GM12878 (cell line): ENCODE measurements around the gene DST. TPM values are rescaled to one million over a fixed set of nuclear protein-coding genes. Genes with fewer than 3 reads are reported as not detected.

ENCODE experiments used
- ATAC-seq: fragments of 200-7000 bp; cut with Tn5 transposase; 3 replicates; pipeline ENCODE4 v1.9.1; 2020; ENCODE audit warnings: mild to moderate bottlenecking, moderate library complexity
- BruUV-seq: library from RNA; stranded (reverse); fragments of 400-500 nt; replicated peaks from 2 replicates; lab custom pipeline; 2021; lab: Mats Ljungman, UMichigan
- CTCF ChIA-PET: fragments of 300-600 bp; sonication (Branson Sonifier 250); formaldehyde crosslinking; extraction: SDS; loops from one replicate; lab custom pipeline; 2021; ENCODE audit warnings: inconsistent platforms; lab: Yijun Ruan, JAX
- POLR2A ChIA-PET: fragments of 350-600 bp; formaldehyde crosslinking; extraction: SDS; loops from one replicate; lab custom pipeline; 2021; ENCODE audit warnings: inconsistent platforms; lab: Charles Lee
- RAD21 ChIA-PET: fragments of 300-600 bp; sonication (Branson Sonifier 250); formaldehyde crosslinking; loops from one replicate; lab custom pipeline; 2023; ENCODE audit warnings: antibody characterized with exemption; ENCODE audit not compliant: unreplicated experiment; lab: Charles Lee
- SMC1A ChIA-PET: fragments of 300-600 bp; sonication (Branson Sonifier 250); formaldehyde crosslinking; loops from one replicate; lab custom pipeline; 2023; ENCODE audit not compliant: unreplicated experiment, uncharacterized antibody; lab: Charles Lee
- DNase-seq: peaks from one replicate; pipeline ENCODE4 v3.0.0-alpha.2; 2011; ENCODE audit warnings: low read depth, low spot score
- FAIRE-seq: peaks from 3 replicates; lab custom pipeline; 2011; peaks lifted over from hg19 to GRCh38; lab: Jason Lieb, UNC
- H2AFZ ChIP-seq: 2 replicates; pipeline ENCODE4 v1.6.0; 2011; ENCODE audit warnings: low read depth, low read length, control low read depth; ENCODE audit not compliant: control insufficient read depth
- H3K27ac ChIP-seq: 2 replicates; pipeline ENCODE4 v1.5.1; 2011; ENCODE audit warnings: control low read depth; ENCODE audit not compliant: control insufficient read depth, insufficient read depth
- H3K27me3 ChIP-seq, 2 experiments: replicated peaks in 1 of 2; 2 replicates each; pipeline versions ENCODE4 v1.6.0 to v1.6.1; 2011; ENCODE audit warnings: low read length in 1 of 2; ENCODE audit not compliant: control insufficient read depth in 2 of 2, insufficient read depth in 2 of 2
- H3K36me3 ChIP-seq, 2 experiments: 2 replicates each; pipeline ENCODE4 v1.5.1; 2011; ENCODE audit warnings: low read length in 1 of 2; ENCODE audit not compliant: control insufficient read depth in 2 of 2, insufficient read depth in 2 of 2
- H3K4me1 ChIP-seq: 2 replicates; pipeline ENCODE4 v1.6.1; 2011; ENCODE audit warnings: mild to moderate bottlenecking, low read length, moderate library complexity, mixed read lengths; ENCODE audit not compliant: control insufficient read depth, insufficient read depth
- H3K4me2 ChIP-seq: 2 replicates; pipeline ENCODE4 v1.6.0; 2011; ENCODE audit warnings: control low read depth; ENCODE audit not compliant: control insufficient read depth, insufficient read depth
- H3K4me3 ChIP-seq: fragments of 200-600 bp; sonication (generic); 2 replicates; pipeline ENCODE4 v1.5.1; 2016
- H3K79me2 ChIP-seq: 2 replicates; pipeline ENCODE4 v1.6.0; 2011; ENCODE audit warnings: low read length; ENCODE audit not compliant: control insufficient read depth, insufficient read depth
- H3K9ac ChIP-seq: 2 replicates; pipeline ENCODE4 v1.8.0; 2011; ENCODE audit warnings: low read length, control low read depth, mixed read lengths; ENCODE audit not compliant: control insufficient read depth, insufficient read depth
- H3K9me3 ChIP-seq: replicated peaks from 3 replicates; pipeline ENCODE4 v1.5.1; 2011; ENCODE audit warnings: mild to moderate bottlenecking, low read length; ENCODE audit not compliant: control insufficient read depth, insufficient read depth
- H4K20me1 ChIP-seq: 2 replicates; pipeline ENCODE4 v1.6.0; 2011; ENCODE audit not compliant: control insufficient read depth, insufficient read depth
- BACH1 ChIP-seq: fragments of 450-650 bp; IDR thresholded peaks from 2 replicates; pipeline ENCODE4 v1.6.1; 2017; ENCODE audit warnings: mild to moderate bottlenecking, borderline replicate concordance
- E4F1 ChIP-seq: fragments of 450-650 bp; IDR thresholded peaks from 2 replicates; pipeline ENCODE4 v1.6.1; 2018; ENCODE audit warnings: borderline replicate concordance, mild to moderate bottlenecking; ENCODE audit not compliant: partially characterized antibody
- EGR1 ChIP-seq, 2 experiments: IDR thresholded peaks; 1 replicate in 1 of 2; 2 replicates in 1 of 2; pipeline ENCODE4 v1.6.1; 2011 to 2012; ENCODE audit warnings: low read depth in 2 of 2, low read length in 2 of 2, borderline replicate concordance in 1 of 2, mild to moderate bottlenecking in 1 of 2, moderate library complexity in 1 of 2
- HDAC2 ChIP-seq: fragments of 200-600 bp; sonication (generic); IDR thresholded peaks from 2 replicates; pipeline ENCODE4 v1.6.1; 2017
- PAX5 ChIP-seq: IDR thresholded peaks from 2 replicates; pipeline ENCODE4 v1.6.1; 2011; ENCODE audit warnings: low read depth, low read length, borderline replicate concordance
- WGBS: methylation state at CpG from one replicate; pipeline ENCODE4 v1.1.6; 2016; ENCODE audit warnings: low lambda C conversion rate; ENCODE audit not compliant: insufficient replicate concordance, insufficient coverage; ENCODE audit errors: missing lambda C conversion rate; 5-methylcytosine and 5-hydroxymethylcytosine counted together
- in situ Hi-C: fragments of 300-500 bp; cut with MboI; formaldehyde crosslinking; loops from 9 replicates; pipeline ENCODE4 v1.14.3; 2018; ENCODE audit warnings: mixed read lengths
- intact Hi-C: fragments of 100-400 bp; cut with micrococcal nuclease; formaldehyde crosslinking; loops from one replicate; pipeline ENCODE4 v1.14.2; 2022; ENCODE audit not compliant: unreplicated experiment
- polyA plus RNA-seq, 11 experiments: library from polyadenylated mRNA; depleted of rRNA in 4 of 11; unstranded in 6 of 11; stranded (reverse) in 5 of 11; fragments of >200 nt; fragmentation: Nextera tagmentation in 4 of 11; fragmentation: Illumina TruSeq in 1 of 11; extraction: Ambion mirVana in 4 of 11; extraction: Trizol in 1 of 11; gene quantifications; 1 replicate in 1 of 11; 2 replicates in 10 of 11; pipeline versions ENCODE4 v1.2.1 to v1.2.3, GENCODE V29; 2011 to 2016; ENCODE audit warnings: inconsistent platforms in 2 of 11, missing spikeins in 2 of 11, low read depth in 1 of 11
- total RNA-seq, 4 experiments: library from RNA; depleted of rRNA in 3 of 4; stranded (reverse); fragments of >200 nt in 3 of 4; fragmentation: Illumina TruSeq in 1 of 4; extraction: Trizol in 1 of 4; gene quantifications; 2 replicates each; pipeline versions ENCODE4 v1.2.1 to v1.2.3, GENCODE V29; 2013 to 2021

DST gene
- total and polyA plus RNA-seq, 10 of the 15 experiments (the other 5 are each of a cell fraction or from before 2014, with no cell fraction given) = 32.1 to 156 (median 75.0) TPM

- ChIA-PET RAD21 (interaction anchor here (1.9 kb wide), 1 partner anchor 18 kb away, joined by 7 read pairs; no protein-coding TSS in a partner anchor), POLR2A (no interaction called here), SMC1A (interaction anchor here (0.7 to 2.0 kb wide), 8 partner anchors 12 to 277 kb away, joined by 3 to 8 read pairs (median 3); no protein-coding TSS in a partner anchor), CTCF (interaction anchor here (0.5 to 4.6 kb wide), 7 partner anchors 19 to 897 kb away, joined by 3 to 39 read pairs (median 3); no protein-coding TSS in a partner anchor)
- H3K27ac ChIP-seq = no peak overlapping the region
- no peak for FAIRE-seq
- no peak for DNase-seq
- WGBS = 33% methylated on average over 3 of the region's 3 CpGs
- no peaks in the 10 kb centered on the region for H4K20me1 ChIP-seq
- ATAC-seq = no peak
- H3K79me2 ChIP-seq = no peaks in the 10 kb centered on the region
- H3K4me2 ChIP-seq = no peak overlapping the region
- no peak for TF ChIP-seq BACH1
- no peak for TF ChIP-seq PAX5
- TF ChIP-seq EGR1 (IDR thresholded peaks at IDR 0.05; ENCODE audit: borderline replicate concordance in 1 of 2, low read depth in 2 of 2, low read length in 2 of 2) = no peak
- TF ChIP-seq E4F1 = no peak
- TF ChIP-seq HDAC2 = no peak
- intact Hi-C loops (no loop called here), in situ Hi-C loops (loop anchor here (25.0 kb wide), 1 partner anchor 588 kb away; no protein-coding TSS in a partner anchor)
- H3K36me3 ChIP-seq = peaks cover 0 to 13% of the 10 kb centered on the region in 2 experiments; a peak in 2 of 4 replicates
- no TSS peak for BruUV-seq
- no peaks in the 10 kb centered on the region for H3K4me1 ChIP-seq
- no peak overlapping the region for H3K4me3 ChIP-seq
- no peak overlapping the region for H3K9ac ChIP-seq
- H3K27me3 ChIP-seq = no peaks in the 10 kb centered on the region
- H3K9me3 ChIP-seq = no peaks in the 10 kb centered on the region
- no peak overlapping the region for H2AFZ ChIP-seq
Observed at GRCh38 chr6:56575736-56576135, 67.0 kb downstream of the DST start.
